ENCODE measurements around the gene PGM1. TPM values are rescaled to one million over a fixed set of nuclear protein-coding genes. Genes with fewer than 3 reads are reported as not detected.

Gene PGM1
- polyA plus RNA-seq, 3 donors = 8.2 to 39.8 (median 28.7) TPM

DNA sequence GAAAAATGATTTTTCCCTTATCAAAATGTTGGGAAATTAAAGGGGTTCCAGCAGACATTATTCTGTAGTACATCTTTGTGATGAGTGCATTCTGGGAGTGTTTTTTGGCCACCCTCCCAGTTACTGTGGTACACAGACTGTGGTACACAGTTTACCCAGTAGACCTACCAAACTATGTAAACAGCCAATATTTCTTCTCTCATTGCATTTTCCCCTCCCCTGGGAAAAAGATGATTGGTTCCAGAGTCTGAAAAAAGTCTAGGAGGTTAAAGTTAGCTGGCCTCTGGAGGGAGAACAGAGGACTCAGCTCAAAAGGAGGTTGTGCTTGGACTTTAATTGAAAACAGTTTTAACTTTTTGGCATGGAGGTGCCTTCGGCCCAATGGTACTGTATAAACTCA lies 42.5 kb downstream of the PGM1 start:
- Histone ChIP-seq H3K4me1 (ENCODE audit: control insufficient read depth in 1 of 2, insufficient read depth in 2 of 2, low read length in 2 of 2) (peaks cover 3 to 8% of the 10 kb centered on the region in 2 donors), H3K27ac (ENCODE audit: low read depth in 1 of 2, low read length in 2 of 2) (no peak overlapping the region), H3K36me3 (replicated peaks in 1 of 2; ENCODE audit: control insufficient read depth in 1 of 2, insufficient read depth in 2 of 2, low read length in 2 of 2) (peaks cover 51 to 81% of the 10 kb centered on the region in 2 donors), H3K9me3 (replicated peaks in 1 of 2; ENCODE audit: control insufficient read depth in 1 of 2, insufficient read depth in 1 of 2, low read length in 2 of 2) (no peaks in the 10 kb centered on the region), H3K4me2 (replicated peaks; ENCODE audit: extremely low read depth, low read length, poor library complexity, severe bottlenecking) (no peak overlapping the region), H3K9ac (ENCODE audit: insufficient read depth, low read length, poor library complexity, severe bottlenecking) (no peak overlapping the region), H2AFZ (ENCODE audit: insufficient read depth, low read depth, low read length, poor library complexity, severe bottlenecking) (no peak overlapping the region), H3K4me3 (replicated peaks in 1 of 3; ENCODE audit: low read depth in 2 of 3, low read length in 3 of 3) (no peak overlapping the region), H3K27me3 (ENCODE audit: control insufficient read depth in 2 of 2, insufficient read depth in 2 of 2, low read length in 2 of 2) (no peaks in the 10 kb centered on the region), H3K79me2 (ENCODE audit: insufficient read depth, low read length) (no peaks in the 10 kb centered on the region), H4K20me1 (ENCODE audit: insufficient read depth, low read length) (no peaks in the 10 kb centered on the region)
- intact Hi-C loops (cut with micrococcal nuclease) = no loop called here
- DNase-seq = no peak
- Mint-ChIP-seq H3K4me1 (peaks cover 7% of the 10 kb centered on the region), H3K4me3 (no peak overlapping the region), H3K9me3 (no peaks in the 10 kb centered on the region), H3K27me3 (ENCODE audit: low read depth in 3 of 3) (no peaks in the 10 kb centered on the region), H3K36me3 (peaks cover 83% of the 10 kb centered on the region in 2 donors), H3K27ac (no peak overlapping the region)
- whole genome bisulfite sequencing (ENCODE audit: insufficient coverage) = no CpG with 5 or more reads among the region's 1 CpG
- TF ChIP-seq, protein P1, sequence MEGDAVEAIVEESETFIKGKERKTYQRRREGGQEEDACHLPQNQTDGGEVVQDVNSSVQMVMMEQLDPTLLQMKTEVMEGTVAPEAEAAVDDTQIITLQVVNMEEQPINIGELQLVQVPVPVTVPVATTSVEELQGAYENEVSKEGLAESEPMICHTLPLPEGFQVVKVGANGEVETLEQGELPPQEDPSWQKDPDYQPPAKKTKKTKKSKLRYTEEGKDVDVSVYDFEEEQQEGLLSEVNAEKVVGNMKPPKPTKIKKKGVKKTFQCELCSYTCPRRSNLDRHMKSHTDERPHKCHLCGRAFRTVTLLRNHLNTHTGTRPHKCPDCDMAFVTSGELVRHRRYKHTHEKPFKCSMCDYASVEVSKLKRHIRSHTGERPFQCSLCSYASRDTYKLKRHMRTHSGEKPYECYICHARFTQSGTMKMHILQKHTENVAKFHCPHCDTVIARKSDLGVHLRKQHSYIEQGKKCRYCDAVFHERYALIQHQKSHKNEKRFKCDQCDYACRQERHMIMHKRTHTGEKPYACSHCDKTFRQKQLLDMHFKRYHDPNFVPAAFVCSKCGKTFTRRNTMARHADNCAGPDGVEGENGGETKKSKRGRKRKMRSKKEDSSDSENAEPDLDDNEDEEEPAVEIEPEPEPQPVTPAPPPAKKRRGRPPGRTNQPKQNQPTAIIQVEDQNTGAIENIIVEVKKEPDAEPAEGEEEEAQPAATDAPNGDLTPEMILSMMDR (IDR thresholded peaks at IDR 0.05) = no peak

DNA sequence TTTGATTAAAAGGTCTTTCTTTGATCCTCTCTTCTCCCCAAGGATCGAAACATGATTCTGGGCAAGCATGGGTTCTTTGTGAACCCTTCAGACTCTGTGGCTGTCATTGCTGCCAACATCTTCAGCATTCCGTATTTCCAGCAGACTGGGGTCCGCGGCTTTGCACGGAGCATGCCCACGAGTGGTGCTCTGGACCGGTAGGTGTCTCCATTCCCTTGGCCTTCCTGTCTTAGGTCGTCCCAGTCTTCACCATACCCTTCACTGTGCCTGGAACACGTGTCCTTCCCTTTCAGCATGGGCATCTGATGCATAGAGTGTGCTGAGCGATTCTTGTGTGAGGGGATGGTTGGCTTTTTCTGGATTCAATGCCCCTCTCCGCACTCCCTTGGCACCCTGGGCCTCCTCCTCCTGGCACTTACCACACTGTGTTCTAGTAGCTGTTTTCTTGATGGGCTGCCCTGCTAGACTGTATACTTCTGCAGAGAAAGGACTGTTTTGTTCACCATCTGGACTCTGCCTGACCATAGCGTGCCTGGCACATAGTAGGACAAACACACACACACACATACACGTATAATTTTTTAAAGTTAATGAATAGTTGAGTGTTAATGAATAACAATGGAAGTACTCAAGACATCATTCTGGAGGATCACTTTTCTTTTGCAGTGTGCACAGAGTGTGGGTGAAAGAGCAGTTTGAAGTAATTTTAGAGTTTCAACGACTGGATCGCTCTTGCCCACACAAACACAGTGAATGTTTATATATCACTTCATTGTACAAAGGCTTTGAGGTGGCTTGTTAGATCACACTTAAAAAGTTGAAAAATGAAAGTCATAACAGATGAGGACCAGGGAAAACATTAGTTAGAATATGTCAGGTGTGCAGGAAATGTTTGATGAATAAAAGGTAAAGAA lies 43.2 kb downstream of the PGM1 start:
- no peak for DNase-seq
- TF ChIP-seq, protein P1 (IDR thresholded peaks at IDR 0.05) = no peak
- H3K4me3 ChIP-seq (replicated peaks in 1 of 3; ENCODE audit: low read depth in 2 of 3, low read length in 3 of 3) = no peak overlapping the region
- H3K9me3 ChIP-seq (replicated peaks in 1 of 2; ENCODE audit: control insufficient read depth in 1 of 2, insufficient read depth in 1 of 2, low read length in 2 of 2) = no peaks in the 10 kb centered on the region
- no peak overlapping the region for H3K27ac ChIP-seq (ENCODE audit: low read depth in 1 of 2, low read length in 2 of 2)
- H2AFZ ChIP-seq (ENCODE audit: insufficient read depth, low read depth, low read length, poor library complexity, severe bottlenecking) = no peak overlapping the region
- H3K9ac ChIP-seq (ENCODE audit: insufficient read depth, low read length, poor library complexity, severe bottlenecking) = no peak overlapping the region
- Mint-ChIP-seq H3K9me3 (no peaks in the 10 kb centered on the region), H3K4me3 (no peak overlapping the region), H3K27me3 (ENCODE audit: low read depth in 3 of 3) (no peaks in the 10 kb centered on the region), H3K36me3 (peaks cover 77 to 78% of the 10 kb centered on the region in 2 donors), H3K27ac (peak overlapping the region in 1 of 7 donors; percentile 12), H3K4me1 (peaks cover 14% of the 10 kb centered on the region)
- peaks cover 5 to 15% of the 10 kb centered on the region in 2 donors for H3K4me1 ChIP-seq (ENCODE audit: control insufficient read depth in 1 of 2, insufficient read depth in 2 of 2, low read length in 2 of 2)
- H4K20me1 ChIP-seq (ENCODE audit: insufficient read depth, low read length) = no peaks in the 10 kb centered on the region
- peaks cover 43 to 75% of the 10 kb centered on the region in 2 donors for H3K36me3 ChIP-seq (replicated peaks in 1 of 2; ENCODE audit: control insufficient read depth in 1 of 2, insufficient read depth in 2 of 2, low read length in 2 of 2)
- intact Hi-C loops (cut with micrococcal nuclease) = no loop called here
- H3K79me2 ChIP-seq (ENCODE audit: insufficient read depth, low read length) = no peaks in the 10 kb centered on the region
- no peaks in the 10 kb centered on the region for H3K27me3 ChIP-seq (ENCODE audit: control insufficient read depth in 2 of 2, insufficient read depth in 2 of 2, low read length in 2 of 2)
- WGBS (ENCODE audit: insufficient coverage) = 98% methylated on average over 7 of the region's 15 CpGs
- H3K4me2 ChIP-seq (replicated peaks; ENCODE audit: extremely low read depth, low read length, poor library complexity, severe bottlenecking) = no peak overlapping the region

All from CD14-positive monocyte (primary cell).